A673 (cell line): ENCODE results near the gene EYA4. TPM values are rescaled to one million over a fixed set of nuclear protein-coding genes. Genes with fewer than 3 reads are reported as not detected.

Source experiments
- BruUV-seq: library from RNA; stranded (reverse); fragments of 400-500 nt; replicated peaks from 2 replicates; lab custom pipeline; 2021; lab: Mats Ljungman, UMichigan
- CTCF ChIA-PET: fragments of 300-600 bp; sonication (Branson Sonifier 250); formaldehyde crosslinking; loops from one replicate; lab custom pipeline; 2022; ENCODE audit warnings: antibody characterized with exemption; lab: Charles Lee
- POLR2A ChIA-PET: fragments of 300-600 bp; sonication (Branson Sonifier 250); formaldehyde crosslinking; loops from one replicate; lab custom pipeline; 2022; ENCODE audit warnings: antibody characterized with exemption; ENCODE audit not compliant: low non-redundant PET; lab: Charles Lee
- DNase-seq: peaks from one replicate; pipeline ENCODE4 v3.0.0-alpha.2; 2015; ENCODE audit warnings: low spot score
- H3K27ac ChIP-seq: fragments of 200-600 bp; sonication (generic); 2 replicates; pipeline ENCODE4 v1.5.1; 2016; ENCODE audit warnings: mixed run types, low read depth, mild to moderate bottlenecking, mixed read lengths, antibody characterized with exemption, low read length; ENCODE audit not compliant: poor library complexity, severe bottlenecking
- H3K27me3 ChIP-seq: fragments of 200-600 bp; sonication (generic); replicated peaks from 2 replicates; pipeline ENCODE4 v1.6.1; 2017; ENCODE audit warnings: mixed run types, low read depth, mild to moderate bottlenecking, mixed read lengths, antibody characterized with exemption, low read length; ENCODE audit not compliant: insufficient read depth, poor library complexity
- H3K36me3 ChIP-seq: fragments of 200-600 bp; sonication (generic); 2 replicates; pipeline ENCODE4 v1.6.1; 2016; ENCODE audit warnings: mixed run types, mild to moderate bottlenecking, mixed read lengths, antibody characterized with exemption, low read length; ENCODE audit not compliant: insufficient read depth, poor library complexity, severe bottlenecking
- H3K4me1 ChIP-seq: fragments of 200-600 bp; sonication (generic); 2 replicates; pipeline ENCODE4 v1.6.1; 2017; ENCODE audit warnings: mixed run types, mild to moderate bottlenecking, mixed read lengths, antibody characterized with exemption, low read length; ENCODE audit not compliant: insufficient read depth, poor library complexity, severe bottlenecking
- H3K4me3 ChIP-seq: fragments of 200-600 bp; sonication (generic); 2 replicates; pipeline ENCODE4 v1.5.1; 2016; ENCODE audit warnings: low read depth, mixed run types, mild to moderate bottlenecking, mixed read lengths, low read length; ENCODE audit not compliant: poor library complexity, severe bottlenecking
- H3K9me3 ChIP-seq: fragments of 200-600 bp; sonication (generic); 2 replicates; pipeline ENCODE4 v1.6.1; 2016; ENCODE audit warnings: mixed run types, low read depth, mild to moderate bottlenecking, mixed read lengths, antibody characterized with exemption, low read length; ENCODE audit not compliant: poor library complexity, severe bottlenecking
- EZH2 ChIP-seq: fragments of 200-600 bp; sonication (generic); IDR thresholded peaks from 2 replicates; pipeline ENCODE4 v1.6.1; 2017; ENCODE audit warnings: borderline replicate concordance, low read depth, mild to moderate bottlenecking, mixed read lengths, antibody characterized with exemption, low read length; ENCODE audit not compliant: poor library complexity, severe bottlenecking
- intact Hi-C: fragments of 100-400 bp; cut with micrococcal nuclease; formaldehyde crosslinking; loops from one replicate; pipeline ENCODE4 v1.10.0; 2022; ENCODE audit not compliant: unreplicated experiment
- total RNA-seq: library from RNA; stranded (reverse); gene quantifications from 2 replicates; pipeline ENCODE4 v1.2.3, GENCODE V29; 2021
- TF ChIP-seq, protein P1 (sequence below): fragments of 300-800, 200-600 bp; sonication (generic); conservative IDR thresholded peaks from 2 replicates; pipeline ENCODE4 v1.5.1; 2017; ENCODE audit warnings: low read depth, mild to moderate bottlenecking, antibody characterized with exemption, low read length, moderate library complexity, mixed read lengths

Gene EYA4
- total RNA-seq, 1 experiment from 2014 or later = 1.3 TPM

- no peak for DNase-seq
- TF ChIP-seq, protein P1, sequence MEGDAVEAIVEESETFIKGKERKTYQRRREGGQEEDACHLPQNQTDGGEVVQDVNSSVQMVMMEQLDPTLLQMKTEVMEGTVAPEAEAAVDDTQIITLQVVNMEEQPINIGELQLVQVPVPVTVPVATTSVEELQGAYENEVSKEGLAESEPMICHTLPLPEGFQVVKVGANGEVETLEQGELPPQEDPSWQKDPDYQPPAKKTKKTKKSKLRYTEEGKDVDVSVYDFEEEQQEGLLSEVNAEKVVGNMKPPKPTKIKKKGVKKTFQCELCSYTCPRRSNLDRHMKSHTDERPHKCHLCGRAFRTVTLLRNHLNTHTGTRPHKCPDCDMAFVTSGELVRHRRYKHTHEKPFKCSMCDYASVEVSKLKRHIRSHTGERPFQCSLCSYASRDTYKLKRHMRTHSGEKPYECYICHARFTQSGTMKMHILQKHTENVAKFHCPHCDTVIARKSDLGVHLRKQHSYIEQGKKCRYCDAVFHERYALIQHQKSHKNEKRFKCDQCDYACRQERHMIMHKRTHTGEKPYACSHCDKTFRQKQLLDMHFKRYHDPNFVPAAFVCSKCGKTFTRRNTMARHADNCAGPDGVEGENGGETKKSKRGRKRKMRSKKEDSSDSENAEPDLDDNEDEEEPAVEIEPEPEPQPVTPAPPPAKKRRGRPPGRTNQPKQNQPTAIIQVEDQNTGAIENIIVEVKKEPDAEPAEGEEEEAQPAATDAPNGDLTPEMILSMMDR = no peak
- no peak for TF ChIP-seq EZH2
- no TSS peak for BruUV-seq
- H3K27ac ChIP-seq = no peak overlapping the region
- no peaks in the 10 kb centered on the region for H3K27me3 ChIP-seq
- H3K4me1 ChIP-seq = no peaks in the 10 kb centered on the region
- intact Hi-C loops = loop anchor here (5.0 kb wide), 3 partner anchors 363 to 883 kb away; no protein-coding TSS in a partner anchor
- no peaks in the 10 kb centered on the region for H3K9me3 ChIP-seq
- ChIA-PET CTCF (no interaction called here), POLR2A (no interaction called here)
- H3K4me3 ChIP-seq = no peak overlapping the region
- no peaks in the 10 kb centered on the region for H3K36me3 ChIP-seq
Observed at GRCh38 chr6:133550026-133550425, 308.9 kb downstream of the EYA4 start.

DNA sequence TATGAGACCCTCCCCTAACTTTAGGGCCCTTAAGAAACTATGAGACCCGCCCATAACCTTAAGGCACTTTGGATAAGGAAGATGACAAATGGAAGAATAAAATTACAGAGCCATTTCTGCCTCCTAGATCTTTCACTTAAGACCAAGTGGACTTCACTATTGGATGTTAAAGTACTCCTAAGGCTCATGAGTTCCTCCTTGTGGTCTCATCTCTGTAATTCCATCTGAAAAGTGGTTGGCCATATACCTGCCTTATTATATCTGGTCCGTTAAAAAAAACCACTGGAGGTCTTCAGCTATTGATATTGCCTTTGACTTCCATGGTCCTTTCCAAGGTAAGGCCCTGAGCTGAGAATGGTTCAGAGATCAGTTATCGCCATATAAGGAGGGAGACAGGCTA, 310.3 kb downstream of the EYA4 start:
- no TSS peak for BruUV-seq

GRCh38 chr6:133551847-133552341, 310.7 kb downstream of the EYA4 start:
- no peak overlapping the region for H3K27ac ChIP-seq
- H3K4me1 ChIP-seq = no peaks in the 10 kb centered on the region
- TF ChIP-seq, protein P1 = no peak
- TF ChIP-seq EZH2 = no peak
- no TSS peak for BruUV-seq
- no peaks in the 10 kb centered on the region for H3K9me3 ChIP-seq
- no peaks in the 10 kb centered on the region for H3K27me3 ChIP-seq
- ChIA-PET CTCF (interaction anchor here (0.9 kb wide), 1 partner anchor 614 kb away, joined by 3 read pairs; no protein-coding TSS in a partner anchor), POLR2A (no interaction called here)
- H3K36me3 ChIP-seq = no peaks in the 10 kb centered on the region
- H3K4me3 ChIP-seq = no peak overlapping the region
- intact Hi-C loops = loop anchor here (5.0 kb wide), 3 partner anchors 365 to 885 kb away; no protein-coding TSS in a partner anchor
- peak; percentile 37 for DNase-seq

More for the DNA sequence above, 310.3 kb downstream of the EYA4 start:
- H3K9me3 ChIP-seq = no peaks in the 10 kb centered on the region
- CTCF ChIA-PET = interaction anchor here (0.9 kb wide), 1 partner anchor 614 kb away, joined by 3 read pairs; no protein-coding TSS in a partner anchor
- H3K27ac ChIP-seq = no peak overlapping the region
- no peak for TF ChIP-seq EZH2
- TF ChIP-seq, protein P1 = no peak
- no peak overlapping the region for H3K4me3 ChIP-seq
- intact Hi-C loops = loop anchor here (5.0 kb wide), 3 partner anchors 364 to 884 kb away; no protein-coding TSS in a partner anchor
- no peaks in the 10 kb centered on the region for H3K27me3 ChIP-seq
- POLR2A ChIA-PET = no interaction called here
- H3K36me3 ChIP-seq = no peaks in the 10 kb centered on the region
- DNase-seq = no peak
- no peaks in the 10 kb centered on the region for H3K4me1 ChIP-seq
